HepG2 (cell line): Measurements from ENCODE around the gene TNP2. TPM values are rescaled to one million over a fixed set of nuclear protein-coding genes. Genes with fewer than 3 reads are reported as not detected.

Experiments
- CBX2 ChIP-seq, 2 experiments: fragments of 200-600 bp in 1 of 2; sonication (generic); formaldehyde crosslinking in 1 of 2; IDR thresholded peaks; 2 replicates each; pipeline versions ENCODE4 v1.7.0 to v1.8.1; 2018 to 2022; ENCODE audit warnings: low read depth in 2 of 2, low read length in 1 of 2, mild to moderate bottlenecking in 1 of 2, missing genetic modification reagents in 1 of 2
- ETS1 ChIP-seq: sonication (generic); formaldehyde crosslinking; IDR thresholded peaks from 2 replicates; pipeline ENCODE4 v1.4.0; 2020; ENCODE audit warnings: missing genetic modification reagents
- FOXK2 ChIP-seq: fragments of 450-650 bp; IDR thresholded peaks from 2 replicates; pipeline ENCODE4 v1.6.1; 2016
- KDM5B ChIP-seq: sonication (generic); formaldehyde crosslinking; IDR thresholded peaks from 2 replicates; pipeline ENCODE4 v1.4.0; 2020; ENCODE audit warnings: missing genetic modification reagents, mild to moderate bottlenecking, borderline replicate concordance
- MED13 ChIP-seq: sonication (generic); formaldehyde crosslinking; IDR thresholded peaks from 2 replicates; pipeline ENCODE4 v1.5.0; 2020; ENCODE audit warnings: missing genetic modification reagents
- MTF2 ChIP-seq: sonication (generic); formaldehyde crosslinking; IDR thresholded peaks from 2 replicates; pipeline ENCODE4 v1.5.0; 2020; ENCODE audit warnings: missing genetic modification reagents, borderline replicate concordance
- PATZ1 ChIP-seq: sonication (generic); formaldehyde crosslinking; IDR thresholded peaks from 2 replicates; pipeline ENCODE4 v1.4.0; 2020; ENCODE audit warnings: missing genetic modification reagents
- SP5 ChIP-seq: IDR thresholded peaks from 2 replicates; pipeline ENCODE4 v1.6.1; 2016; ENCODE audit warnings: low read depth, borderline replicate concordance
- USF2 ChIP-seq, 2 experiments: sonication (generic) in 1 of 2; formaldehyde crosslinking in 1 of 2; IDR thresholded peaks; 2 replicates each; pipeline versions ENCODE4 v1.5.1 to v1.6.1; 2011 to 2020; ENCODE audit warnings: borderline replicate concordance in 1 of 2, low read depth in 1 of 2, low read length in 1 of 2, mild to moderate bottlenecking in 1 of 2, missing genetic modification reagents in 1 of 2, moderate library complexity in 1 of 2
- XBP1 ChIP-seq: sonication (generic); formaldehyde crosslinking; IDR thresholded peaks from 2 replicates; pipeline ENCODE4 v1.5.0; 2020; ENCODE audit warnings: missing genetic modification reagents
- ZBTB21 ChIP-seq: sonication (generic); formaldehyde crosslinking; IDR thresholded peaks from 2 replicates; pipeline ENCODE4 v1.4.0; 2020; ENCODE audit warnings: missing genetic modification reagents
- ZFP41 ChIP-seq: sonication (generic); formaldehyde crosslinking; IDR thresholded peaks from 2 replicates; pipeline ENCODE4 v1.4.0; 2020; ENCODE audit warnings: mild to moderate bottlenecking, missing genetic modification reagents, borderline replicate concordance
- ZFP82 ChIP-seq: sonication (generic); formaldehyde crosslinking; IDR thresholded peaks from 2 replicates; pipeline ENCODE4 v1.5.1; 2020; ENCODE audit warnings: mild to moderate bottlenecking, missing genetic modification reagents, borderline replicate concordance
- ZNF574 ChIP-seq: sonication (generic); formaldehyde crosslinking; IDR thresholded peaks from 2 replicates; pipeline ENCODE4 v1.4.0; 2020; ENCODE audit warnings: missing genetic modification reagents
- ZNF597 ChIP-seq: sonication (generic); formaldehyde crosslinking; IDR thresholded peaks from 2 replicates; pipeline ENCODE4 v1.5.0; 2020; ENCODE audit warnings: missing genetic modification reagents
- ZZZ3 ChIP-seq: sonication (generic); formaldehyde crosslinking; IDR thresholded peaks from 2 replicates; pipeline ENCODE4 v1.4.0; 2020; ENCODE audit warnings: missing genetic modification reagents, mild to moderate bottlenecking, borderline replicate concordance
- polyA plus RNA-seq, 8 experiments: library from polyadenylated mRNA; depleted of rRNA in 3 of 8; stranded (reverse) in 7 of 8; unstranded in 1 of 8; fragments of >200 nt; fragmentation: Illumina TruSeq in 4 of 8; extraction: Trizol in 4 of 8; gene quantifications; 2 replicates each; pipeline versions ENCODE4 v1.2.1 to v1.2.3, GENCODE V29; 2011 to 2016; ENCODE audit warnings: low read depth in 4 of 8, missing spikeins in 1 of 8, mixed read lengths in 1 of 8; ENCODE audit not compliant: insufficient read depth in 1 of 8
- total RNA-seq, 5 experiments: library from RNA; depleted of rRNA; stranded (reverse); fragments of >200 nt; fragmentation: Illumina TruSeq; extraction: Trizol; gene quantifications; 2 replicates each; pipeline ENCODE4 v1.2.3, GENCODE V29; 2016; ENCODE audit warnings: low read depth in 1 of 5

TNP2 gene
- total and polyA plus RNA-seq, 2 of the 13 experiments (the other 11 are each of a cell fraction or from before 2014, with no cell fraction given) = not detected

GRCh38 chr16:11306997-11307638 is 38.0 kb upstream of the TNP2 start (continued):
- TF ChIP-seq USF2 (IDR thresholded peaks at IDR 0.05; ENCODE audit: low read depth, low read length) = no peak
- TF ChIP-seq USF2 (CRISPR knock-in tag; IDR thresholded peaks at IDR 0.05; ENCODE audit: borderline replicate concordance) = no peak
- TF ChIP-seq ZBTB21 (CRISPR knock-in tag) = no peak
- no peak for TF ChIP-seq CBX2 (IDR thresholded peaks at IDR 0.05; ENCODE audit: low read depth, low read length)
- no peak for TF ChIP-seq CBX2 (CRISPR knock-in tag; IDR thresholded peaks at IDR 0.05; ENCODE audit: low read depth)
- TF ChIP-seq ZNF574 (CRISPR knock-in tag) = peak; percentile 52; the same call in 1 of the 2 replicates
- TF ChIP-seq XBP1 = peak; percentile 35; the same call in 1 of the 2 replicates
- TF ChIP-seq ZFP82 (CRISPR knock-in tag) = no peak
- no peak; the same call in 1 of the 2 replicates for TF ChIP-seq MED13 (CRISPR knock-in tag)
- TF ChIP-seq ETS1 (CRISPR knock-in tag) = no peak
- no peak for TF ChIP-seq KDM5B
- peak; percentile 81 for TF ChIP-seq PATZ1 (CRISPR knock-in tag)
- TF ChIP-seq MTF2 (CRISPR knock-in tag) = peak; percentile 55; the same call in 1 of the 2 replicates
- TF ChIP-seq ZFP41 (CRISPR knock-in tag) = no peak
- TF ChIP-seq SP5 (CRISPR knock-in tag) = peak; percentile 89; the same call in 1 of the 2 replicates
- TF ChIP-seq FOXK2 = peak; percentile 77
- TF ChIP-seq ZZZ3 (CRISPR knock-in tag) = no peak
- TF ChIP-seq ZNF597 = no peak
